Loucy (cell line): ENCODE data around the gene TIAM2.

ENCODE experiments used
- EZH2phosphoT487 ChIP-seq: fragments of 200-600 bp; IDR thresholded peaks from 2 replicates; pipeline ENCODE4 v1.6.1; 2018; ENCODE audit warnings: antibody characterized with exemption, mild to moderate bottlenecking, moderate library complexity, borderline replicate concordance
- TF ChIP-seq, protein P1 (sequence below): fragments of 200-600 bp; sonication (generic); conservative IDR thresholded peaks from 2 replicates; pipeline ENCODE4 v1.5.1; 2014; ENCODE audit warnings: mild to moderate bottlenecking, antibody characterized with exemption, low read length

DNA sequence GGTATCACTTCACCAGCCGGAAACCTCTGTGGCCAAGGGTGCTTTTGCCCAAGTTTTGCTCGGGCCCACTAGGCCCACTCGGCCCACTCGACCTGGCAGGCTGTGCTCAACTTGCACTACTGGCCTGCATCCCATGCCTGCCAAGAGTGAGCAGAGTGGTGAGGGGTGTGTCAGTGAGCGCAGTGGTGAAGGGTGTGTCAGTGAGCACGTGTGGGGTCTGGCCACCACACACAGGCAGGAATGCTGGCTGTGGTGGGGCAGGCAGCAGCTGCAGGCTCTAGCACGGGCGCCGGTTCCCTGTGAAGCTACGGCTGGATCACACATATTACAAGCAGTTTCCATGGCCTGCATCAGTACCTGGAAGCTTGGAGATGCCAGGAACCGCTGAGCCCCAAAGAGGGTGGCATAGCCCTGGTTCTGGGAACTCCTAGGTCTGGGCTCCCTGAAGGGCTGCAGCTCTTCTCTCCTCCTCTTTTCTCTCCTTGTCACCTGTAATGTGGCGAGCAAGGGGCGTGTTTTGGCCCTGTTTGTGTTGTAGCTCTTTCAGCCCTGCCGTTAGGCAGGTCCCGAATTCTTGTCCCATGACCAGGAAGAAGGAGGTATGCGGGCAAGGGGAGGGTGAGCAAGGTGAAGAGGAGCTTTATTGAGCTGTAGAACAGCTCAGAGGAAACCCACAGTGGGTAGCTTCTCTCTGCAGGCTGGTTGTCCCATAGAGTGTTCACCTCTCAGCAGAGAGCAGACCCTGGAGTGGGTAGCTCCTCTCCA, 217.7 kb downstream of the TIAM2 start:
- TF ChIP-seq, protein P1, sequence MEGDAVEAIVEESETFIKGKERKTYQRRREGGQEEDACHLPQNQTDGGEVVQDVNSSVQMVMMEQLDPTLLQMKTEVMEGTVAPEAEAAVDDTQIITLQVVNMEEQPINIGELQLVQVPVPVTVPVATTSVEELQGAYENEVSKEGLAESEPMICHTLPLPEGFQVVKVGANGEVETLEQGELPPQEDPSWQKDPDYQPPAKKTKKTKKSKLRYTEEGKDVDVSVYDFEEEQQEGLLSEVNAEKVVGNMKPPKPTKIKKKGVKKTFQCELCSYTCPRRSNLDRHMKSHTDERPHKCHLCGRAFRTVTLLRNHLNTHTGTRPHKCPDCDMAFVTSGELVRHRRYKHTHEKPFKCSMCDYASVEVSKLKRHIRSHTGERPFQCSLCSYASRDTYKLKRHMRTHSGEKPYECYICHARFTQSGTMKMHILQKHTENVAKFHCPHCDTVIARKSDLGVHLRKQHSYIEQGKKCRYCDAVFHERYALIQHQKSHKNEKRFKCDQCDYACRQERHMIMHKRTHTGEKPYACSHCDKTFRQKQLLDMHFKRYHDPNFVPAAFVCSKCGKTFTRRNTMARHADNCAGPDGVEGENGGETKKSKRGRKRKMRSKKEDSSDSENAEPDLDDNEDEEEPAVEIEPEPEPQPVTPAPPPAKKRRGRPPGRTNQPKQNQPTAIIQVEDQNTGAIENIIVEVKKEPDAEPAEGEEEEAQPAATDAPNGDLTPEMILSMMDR: no peak
- no peak for TF ChIP-seq EZH2phosphoT487
